GM18519 (cell line): Measurements from ENCODE around the gene GABRG3.
"Not testable (repeated sequence)": the region's sequence is repeated elsewhere in the genome, so short reads cannot be mapped to it uniquely, and the experiment has no call there.

Experiments used
- ATAC-seq: cut with Tn5 transposase; IDR thresholded peaks from one replicate; pipeline ENCODE4 v1.9.1; 2021; ENCODE audit warnings: mild to moderate bottlenecking, moderate library complexity; ENCODE audit not compliant: unreplicated experiment, low FRiP score

GABRG3 gene

GRCh38 chr15:26985050-26985449 lies 14.1 kb downstream of the GABRG3 start:
- ATAC-seq: no peak

GRCh38 chr15:26996250-26996649 lies 25.3 kb downstream of the GABRG3 start:
- no peak for ATAC-seq

GRCh38 chr15:27003003-27003402 lies 32.0 kb downstream of the GABRG3 start:
- ATAC-seq: not testable (repeated sequence)

GRCh38 chr15:27004226-27004625 lies 33.2 kb downstream of the GABRG3 start:
- not testable (repeated sequence) for ATAC-seq

- ATAC-seq: peak; percentile 96
These were observed 46.3 kb downstream of the GABRG3 start for GRCh38 chr15:27017168-27017809.

- ATAC-seq: no peak
These were observed 48.7 kb downstream of the GABRG3 start for GRCh38 chr15:27019687-27020086.

GRCh38 chr15:27025481-27025966 lies 54.5 kb downstream of the GABRG3 start:
- ATAC-seq: no peak

- ATAC-seq: no peak
These were observed 56.2 kb downstream of the GABRG3 start for GRCh38 chr15:27027229-27027628.

- no peak for ATAC-seq
These were observed 58.0 kb downstream of the GABRG3 start for GRCh38 chr15:27028858-27029477.

GRCh38 chr15:27036210-27036609 lies 65.2 kb downstream of the GABRG3 start:
- no peak for ATAC-seq

- ATAC-seq: no peak
These were observed 66.5 kb downstream of the GABRG3 start for GRCh38 chr15:27037501-27037900.

- ATAC-seq: no peak
These were observed 68.2 kb downstream of the GABRG3 start for GRCh38 chr15:27039152-27039551.

GRCh38 chr15:27042230-27042629 lies 71.2 kb downstream of the GABRG3 start:
- ATAC-seq: no peak

GRCh38 chr15:27042646-27043045 lies 71.7 kb downstream of the GABRG3 start:
- ATAC-seq: no peak

- ATAC-seq: no peak
These were observed 72.8 kb downstream of the GABRG3 start for GRCh38 chr15:27043770-27044169.

GRCh38 chr15:27045796-27046195 lies 74.8 kb downstream of the GABRG3 start:
- no peak for ATAC-seq

- no peak for ATAC-seq
These were observed 75.9 kb downstream of the GABRG3 start for GRCh38 chr15:27046880-27047279.

- ATAC-seq: no peak
These were observed 79.2 kb downstream of the GABRG3 start for GRCh38 chr15:27050163-27050562.

- ATAC-seq: no peak
These were observed 83.4 kb downstream of the GABRG3 start for GRCh38 chr15:27054426-27054825.

GRCh38 chr15:27057904-27058645 lies 87.1 kb downstream of the GABRG3 start:
- ATAC-seq: no peak

- no peak for ATAC-seq
These were observed 88.0 kb downstream of the GABRG3 start for GRCh38 chr15:27058939-27059338.
